T-helper 17 cell (primary cell): Measurements from ENCODE around the gene TEX101. TPM values are rescaled to one million over a fixed set of nuclear protein-coding genes. Genes with fewer than 3 reads are reported as not detected.
"Not testable (repeated sequence)": the region's sequence is repeated elsewhere in the genome, so short reads cannot be mapped to it uniquely, and the experiment has no call there.

Source experiments
- ATAC-seq: fragments of 150-1000 bp; cut with Tn5 transposase; 2 replicates; pipeline ENCODE4 v1.10.0; 2021; ENCODE audit warnings: mild to moderate bottlenecking, moderate library complexity
- DNase-seq, 3 donors: peaks; one replicate each; pipeline versions ENCODE4 v3.0.0 to v3.0.0-alpha.2; 2020 to 2021
- H3K9me3 ChIP-seq: one replicate; pipeline ENCODE4 v1.7.0; 2013; ENCODE audit warnings: low read length, mild to moderate bottlenecking; ENCODE audit not compliant: control insufficient read depth, poor library complexity, severe bottlenecking
- H3K27ac Mint-ChIP-seq: one replicate; pipeline ENCODE4 v1.8.0; 2022; ENCODE audit warnings: mild to moderate bottlenecking, moderate library complexity, mixed read lengths
- H3K27me3 Mint-ChIP-seq: one replicate; pipeline ENCODE4 v1.8.0; 2022; ENCODE audit warnings: mixed read lengths
- H3K36me3 Mint-ChIP-seq: one replicate; pipeline ENCODE4 v1.8.0; 2022; ENCODE audit warnings: low read depth, mixed read lengths
- H3K4me1 Mint-ChIP-seq: one replicate; pipeline ENCODE4 v1.8.0; 2022; ENCODE audit warnings: mild to moderate bottlenecking, mixed read lengths
- H3K4me3 Mint-ChIP-seq: one replicate; pipeline ENCODE4 v1.8.0; 2022; ENCODE audit warnings: mild to moderate bottlenecking, moderate library complexity, mixed read lengths
- total RNA-seq, 4 donors: library from RNA in 2 of 4; stranded (reverse) in 2 of 4; gene quantifications; one replicate each; pipeline ENCODE4 v1.2.3 and lab custom pipeline; 2022 to 2026

TEX101 gene
- total RNA-seq, 2 donors from 2014 or later: not detected

DNA sequence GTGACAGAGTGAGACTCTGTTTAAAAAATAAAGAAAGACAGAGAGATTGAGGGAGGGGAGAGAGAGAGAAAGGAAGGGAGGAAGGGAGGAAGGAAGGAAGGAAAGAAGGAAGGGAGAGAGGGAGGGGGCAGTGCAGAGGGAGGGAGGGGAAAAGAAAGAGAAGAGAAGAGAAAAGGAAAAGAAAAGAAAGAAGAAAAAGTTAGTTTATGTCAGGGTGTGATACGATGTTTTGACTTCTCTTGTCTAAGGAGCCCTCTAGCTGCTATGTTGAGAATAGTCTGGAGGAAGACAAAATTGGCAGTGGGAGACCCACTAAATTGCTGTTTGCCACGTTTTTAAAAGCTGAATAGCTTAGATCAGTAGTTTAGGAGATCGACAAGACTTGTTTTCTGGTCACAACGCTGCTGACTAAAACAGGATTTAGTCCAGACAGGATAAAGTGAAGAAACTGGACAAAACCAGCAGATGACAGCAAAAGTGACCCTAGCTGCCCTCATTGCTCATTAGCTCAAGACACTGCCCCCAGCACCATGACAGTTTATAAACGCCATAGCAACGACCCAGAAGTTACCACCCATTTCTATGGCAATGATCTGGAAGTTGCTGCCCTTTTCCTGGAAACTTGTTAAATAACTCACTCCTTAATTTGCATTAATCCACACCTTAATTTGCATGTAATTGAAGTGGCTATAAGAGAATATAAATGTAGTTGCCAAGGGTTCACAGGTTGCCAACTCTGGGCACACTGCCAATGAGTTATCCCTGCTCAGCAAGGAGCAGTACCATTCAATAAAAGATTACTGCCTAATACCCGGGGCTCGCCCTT lies 11.1 kb downstream of the TEX101 start:
- no peaks in the 10 kb centered on the region for H3K9me3 ChIP-seq
- Mint-ChIP-seq H3K4me1 (peaks cover 18% of the 10 kb centered on the region), H3K27ac (peak overlapping the region; percentile 72), H3K4me3 (no peak overlapping the region), H3K27me3 (peaks cover 7% of the 10 kb centered on the region), H3K36me3 (no peaks in the 10 kb centered on the region)
- ATAC-seq (no peak), DNase-seq (no peak)

DNA sequence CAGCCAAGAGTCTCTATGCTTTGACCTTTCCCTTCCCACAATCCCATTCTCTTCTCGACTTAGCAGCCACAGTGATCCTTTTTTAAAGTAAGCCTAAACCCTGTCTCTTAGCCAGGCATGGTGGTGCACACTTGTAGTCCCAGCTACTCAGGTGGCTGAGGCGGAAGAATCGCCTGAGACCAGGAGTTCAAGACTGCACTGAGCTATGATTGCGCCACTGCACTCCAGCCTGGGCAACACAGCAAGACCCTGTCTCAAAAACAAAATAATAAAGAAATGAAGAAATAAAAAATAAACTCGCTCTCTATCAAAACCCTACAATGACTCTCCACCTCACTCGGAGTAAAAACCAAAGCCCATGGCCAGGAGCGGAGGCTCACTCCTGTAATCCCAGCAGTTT lies 14.7 kb downstream of the TEX101 start:
- Mint-ChIP-seq H3K27me3 (no peaks in the 10 kb centered on the region), H3K36me3 (no peaks in the 10 kb centered on the region), H3K27ac (no peak overlapping the region)

DNA sequence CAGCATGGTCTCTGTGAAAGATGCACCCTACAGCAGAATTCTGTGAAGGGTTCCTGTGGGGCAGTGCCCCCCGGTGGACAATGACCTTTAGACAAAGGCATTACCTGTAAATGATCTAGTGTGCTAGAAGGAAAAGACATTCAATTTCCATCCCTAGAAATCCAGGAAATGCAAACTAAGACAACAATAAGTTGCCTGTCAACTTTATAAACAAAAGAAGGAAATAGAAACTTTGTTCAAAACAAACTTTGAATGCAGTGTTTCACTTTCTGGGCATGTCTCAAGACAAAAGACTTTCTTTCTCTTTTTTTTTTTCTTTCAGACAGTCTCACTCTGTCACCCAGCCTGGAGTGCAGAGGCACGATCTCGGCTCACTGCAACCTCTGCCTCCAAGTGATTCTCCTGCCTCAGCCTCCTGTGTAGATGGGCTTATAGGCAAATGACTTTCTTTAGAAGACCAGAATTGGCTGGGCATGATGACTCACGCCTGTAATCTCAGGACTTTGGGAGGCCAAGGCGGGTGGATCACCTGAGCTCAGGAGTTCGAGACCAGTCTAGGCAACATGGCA lies 15.5 kb downstream of the TEX101 start:
- Mint-ChIP-seq H3K4me1 (peaks cover 18% of the 10 kb centered on the region), H3K27ac (peak overlapping the region; percentile 80), H3K27me3 (no peaks in the 10 kb centered on the region), H3K36me3 (no peaks in the 10 kb centered on the region), H3K4me3 (no peak overlapping the region)
- ATAC-seq (no peak), DNase-seq (no peak)
- no peaks in the 10 kb centered on the region for H3K9me3 ChIP-seq

More for the DNA sequence above, 14.7 kb downstream of the TEX101 start:
- Mint-ChIP-seq H3K4me1 (peaks cover 21% of the 10 kb centered on the region), H3K4me3 (no peak overlapping the region)
- DNase-seq (no peak), ATAC-seq (no peak)
- no peaks in the 10 kb centered on the region for H3K9me3 ChIP-seq

DNA sequence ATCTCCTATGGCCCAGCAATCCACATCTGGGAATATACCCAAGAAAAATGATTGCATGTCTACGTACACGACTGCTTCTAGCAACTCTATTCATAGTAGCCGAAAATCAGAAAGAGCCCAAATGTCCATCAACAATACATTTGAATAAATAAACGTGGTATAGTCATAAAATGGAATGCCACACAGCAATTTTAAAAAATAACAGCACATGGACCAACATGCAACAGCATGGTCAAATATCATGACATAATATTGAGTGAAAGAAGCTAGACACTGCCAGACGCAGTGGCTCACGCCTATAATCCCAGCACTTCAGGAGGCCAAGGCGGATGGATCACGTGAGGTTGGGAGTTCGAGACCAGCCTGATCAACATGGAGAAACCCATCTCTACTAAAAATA lies 16.3 kb downstream of the TEX101 start:
- no peaks in the 10 kb centered on the region for H3K36me3 Mint-ChIP-seq
- no peaks in the 10 kb centered on the region for H3K9me3 ChIP-seq
- DNase-seq (no peak), ATAC-seq (no peak)
- H3K4me1 Mint-ChIP-seq: peaks cover 13% of the 10 kb centered on the region
- no peak overlapping the region for H3K4me3 Mint-ChIP-seq
- H3K27ac Mint-ChIP-seq: peak overlapping the region; percentile 80
- H3K27me3 Mint-ChIP-seq: no peaks in the 10 kb centered on the region

DNA sequence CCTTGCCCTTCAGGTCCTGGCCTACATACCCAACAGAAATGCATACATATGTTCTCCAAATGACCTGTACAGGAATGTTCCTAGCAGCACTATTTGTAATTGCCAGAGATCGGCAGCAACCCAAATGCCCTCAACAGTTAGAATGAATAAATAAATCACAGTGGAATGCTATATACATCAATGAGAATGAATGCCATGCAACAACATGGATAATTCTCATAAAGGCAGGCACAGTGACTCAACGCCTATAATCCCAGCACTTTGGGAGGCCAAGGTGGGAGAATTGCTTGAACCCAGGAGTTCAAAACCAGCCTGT lies 18.6 kb downstream of the TEX101 start:
- DNase-seq: no peak
- Mint-ChIP-seq H3K4me3 (no peak overlapping the region), H3K36me3 (no peaks in the 10 kb centered on the region), H3K27ac (peak overlapping the region; percentile 82), H3K27me3 (no peaks in the 10 kb centered on the region), H3K4me1 (peaks cover 23% of the 10 kb centered on the region)
- ATAC-seq: no peak
- H3K9me3 ChIP-seq: no peaks in the 10 kb centered on the region

DNA sequence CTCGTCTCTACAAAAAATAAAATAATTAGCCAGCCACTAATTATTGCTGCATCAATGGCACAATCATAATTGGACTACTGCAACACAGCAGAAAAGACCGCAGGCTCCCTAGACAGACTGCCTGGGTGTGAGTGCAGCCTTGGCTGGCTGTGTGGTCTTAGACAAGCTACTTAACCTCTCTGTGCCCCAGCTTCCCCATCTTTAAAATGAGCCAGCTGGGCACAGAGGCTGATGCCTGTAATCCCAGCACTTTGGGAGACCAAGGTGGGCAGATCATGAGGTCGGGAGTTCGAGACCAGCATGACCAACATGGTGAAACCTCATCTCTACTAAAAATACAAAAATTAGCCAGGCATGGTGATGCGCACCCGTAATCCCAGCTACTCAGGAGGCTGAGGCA lies 19.0 kb downstream of the TEX101 start:
- no peak for DNase-seq
- Mint-ChIP-seq H3K4me1 (peaks cover 26% of the 10 kb centered on the region), H3K27ac (no peak overlapping the region), H3K36me3 (no peaks in the 10 kb centered on the region), H3K27me3 (no peaks in the 10 kb centered on the region), H3K4me3 (no peak overlapping the region)
- ATAC-seq: no peak
- no peaks in the 10 kb centered on the region for H3K9me3 ChIP-seq

DNA sequence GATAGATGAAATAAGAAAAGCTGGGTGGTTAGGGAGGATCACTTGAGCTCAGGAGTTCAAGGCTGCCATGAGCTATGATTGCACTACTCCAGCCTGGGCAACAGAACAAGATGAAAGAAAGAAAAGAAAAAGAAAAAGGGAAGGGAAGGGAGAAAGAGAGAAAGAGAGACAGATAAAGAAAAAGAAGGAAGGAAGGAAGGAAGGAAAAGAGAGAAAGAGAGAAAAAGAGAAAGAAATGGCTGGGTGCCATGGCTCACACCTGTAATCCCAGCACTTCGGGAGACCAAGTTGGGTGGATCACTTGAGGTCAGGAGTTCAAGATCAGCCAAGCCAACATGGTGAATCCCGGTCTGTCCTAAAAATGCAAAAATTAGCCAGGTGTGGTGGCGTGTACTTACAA lies 21.1 kb downstream of the TEX101 start:
- H3K4me1 Mint-ChIP-seq: peaks cover 34% of the 10 kb centered on the region
- H3K9me3 ChIP-seq: no peaks in the 10 kb centered on the region
- H3K4me3 Mint-ChIP-seq: no peak overlapping the region
- ATAC-seq: no peak
- peak overlapping the region; percentile 96 for H3K27ac Mint-ChIP-seq
- H3K27me3 Mint-ChIP-seq: no peaks in the 10 kb centered on the region
- no peaks in the 10 kb centered on the region for H3K36me3 Mint-ChIP-seq
- no peak for DNase-seq

DNA sequence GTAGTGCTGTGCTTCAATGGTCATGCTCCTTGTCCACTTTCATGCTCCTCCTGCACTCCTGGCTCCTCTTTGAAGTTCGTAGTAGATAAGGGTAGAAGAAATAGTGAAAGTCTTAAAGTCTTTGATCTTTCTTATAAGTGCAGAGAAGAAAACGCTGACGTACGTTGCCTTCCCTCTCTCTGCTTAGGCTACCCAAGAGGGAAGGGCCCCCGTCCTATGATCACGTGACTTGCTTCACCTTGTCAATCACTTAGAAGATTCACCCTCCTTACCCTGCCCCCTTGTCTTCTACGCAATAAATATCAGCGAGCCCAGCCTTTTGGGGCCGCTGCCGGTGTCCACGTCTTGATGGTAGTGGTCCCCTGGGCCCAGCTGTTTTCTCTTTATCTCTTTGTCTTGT lies 22.6 kb downstream of the TEX101 start:
- ATAC-seq, H3K4me3 Mint-ChIP-seq, H3K9me3 ChIP-seq, DNase-seq, H3K27me3 Mint-ChIP-seq, H3K36me3 Mint-ChIP-seq: not testable (repeated sequence)
- Mint-ChIP-seq H3K27ac (peak overlapping the region; percentile 96), H3K4me1 (peaks cover 34% of the 10 kb centered on the region)

DNA sequence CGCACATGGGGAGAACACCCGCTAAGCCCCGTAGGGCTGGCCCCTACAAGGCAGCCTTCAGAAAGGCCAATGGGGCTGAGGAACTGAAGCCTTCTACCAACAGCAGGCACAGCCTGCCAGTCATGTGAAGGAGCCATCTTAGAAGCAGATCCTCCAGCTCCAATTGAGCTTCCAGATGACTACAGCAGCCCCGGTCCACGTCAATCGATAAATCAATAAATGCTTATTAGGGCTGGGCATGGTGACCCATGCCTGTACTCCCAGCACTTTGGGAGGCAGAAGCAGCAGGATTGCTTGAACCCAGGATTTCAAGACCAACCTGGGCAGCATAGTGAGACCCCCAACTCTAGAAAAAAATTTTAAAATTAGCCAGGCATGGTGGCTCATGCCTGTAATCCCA lies 23.0 kb downstream of the TEX101 start:
- Mint-ChIP-seq H3K27ac (peak overlapping the region; percentile 96), H3K4me1 (peaks cover 34% of the 10 kb centered on the region), H3K27me3 (no peaks in the 10 kb centered on the region), H3K36me3 (no peaks in the 10 kb centered on the region), H3K4me3 (peak overlapping the region; percentile 55)
- H3K9me3 ChIP-seq: no peaks in the 10 kb centered on the region
- ATAC-seq: no peak
- DNase-seq: no peak

DNA sequence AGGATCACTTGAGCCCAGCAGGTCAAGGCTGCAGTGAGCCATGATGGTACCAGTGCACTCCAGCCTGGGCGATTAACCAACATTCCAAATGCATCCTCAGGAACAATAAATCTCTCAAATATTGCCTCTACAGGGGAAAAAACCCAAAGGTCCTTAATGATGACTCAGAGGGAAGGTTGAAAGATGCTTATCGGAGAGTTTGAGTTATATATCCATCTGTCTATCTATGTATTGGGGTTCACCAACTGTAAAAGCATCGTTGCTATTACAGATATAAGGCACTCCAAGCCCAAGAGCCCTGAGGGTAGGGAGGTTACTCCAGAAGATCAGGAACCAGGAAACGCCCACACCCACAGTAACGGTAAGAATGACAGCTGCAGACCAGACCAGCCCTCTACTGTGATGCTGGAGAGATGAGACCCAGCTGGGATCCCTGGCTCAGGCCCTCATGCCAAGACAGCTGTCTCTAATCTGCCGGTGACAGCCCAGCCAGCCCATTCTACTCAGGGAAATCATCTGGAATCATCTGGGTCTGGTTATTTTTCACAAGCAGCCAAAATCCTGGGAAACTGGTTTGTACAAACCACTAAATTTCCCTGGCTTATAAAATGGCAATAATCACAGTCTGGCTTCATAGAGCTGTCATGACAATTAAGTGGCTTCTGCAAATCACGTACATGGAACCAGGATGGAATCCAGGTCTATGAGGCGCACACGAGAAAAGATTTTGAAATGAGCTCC lies 23.8 kb downstream of the TEX101 start:
- H3K27ac Mint-ChIP-seq: peak overlapping the region; percentile 96
- DNase-seq: no peak
- H3K36me3 Mint-ChIP-seq: no peaks in the 10 kb centered on the region
- ATAC-seq: peak; percentile 33
- peaks cover 30% of the 10 kb centered on the region for H3K4me1 Mint-ChIP-seq
- no peaks in the 10 kb centered on the region for H3K27me3 Mint-ChIP-seq
- peak overlapping the region; percentile 13 for H3K4me3 Mint-ChIP-seq
- H3K9me3 ChIP-seq: no peaks in the 10 kb centered on the region

DNA sequence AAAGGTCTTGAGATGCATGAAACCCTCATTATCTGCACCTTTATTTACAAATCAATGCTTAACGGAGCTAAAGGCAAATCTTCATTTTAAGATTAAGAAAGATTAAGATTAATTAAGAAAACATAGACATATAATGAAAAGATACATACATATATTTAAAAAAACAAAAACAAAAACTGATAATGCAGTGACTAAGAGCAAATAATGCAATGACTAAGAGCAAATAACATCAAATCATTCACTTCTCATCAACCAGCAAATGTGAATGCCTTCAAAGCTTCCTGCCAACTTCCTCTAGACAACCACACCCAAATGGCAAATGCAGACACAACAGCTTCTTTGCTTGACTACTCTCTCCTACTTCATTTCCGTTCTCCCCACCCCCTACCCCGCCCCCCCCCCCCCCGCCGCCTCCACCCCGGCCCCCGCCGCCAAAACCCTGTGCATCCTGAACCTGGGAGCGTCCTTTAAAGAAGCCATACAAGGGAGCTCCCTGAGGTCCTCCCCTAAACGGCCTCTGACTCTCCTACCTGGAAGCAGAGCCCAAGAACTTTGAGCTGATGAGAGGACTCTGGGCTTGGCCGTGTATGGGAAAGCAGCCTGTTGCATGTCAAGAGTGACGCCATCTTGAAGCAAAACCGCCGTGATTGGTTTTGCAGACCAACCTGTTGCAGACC lies 24.5 kb downstream of the TEX101 start:
- ATAC-seq: peak; percentile 97
- no peaks in the 10 kb centered on the region for H3K9me3 ChIP-seq
- Mint-ChIP-seq H3K4me3 (peak overlapping the region; percentile 13), H3K36me3 (no peaks in the 10 kb centered on the region), H3K27me3 (no peaks in the 10 kb centered on the region), H3K4me1 (peaks cover 34% of the 10 kb centered on the region), H3K27ac (peak overlapping the region; percentile 96)
- peak; percentile 11 to 39 (median 15) for DNase-seq

DNA sequence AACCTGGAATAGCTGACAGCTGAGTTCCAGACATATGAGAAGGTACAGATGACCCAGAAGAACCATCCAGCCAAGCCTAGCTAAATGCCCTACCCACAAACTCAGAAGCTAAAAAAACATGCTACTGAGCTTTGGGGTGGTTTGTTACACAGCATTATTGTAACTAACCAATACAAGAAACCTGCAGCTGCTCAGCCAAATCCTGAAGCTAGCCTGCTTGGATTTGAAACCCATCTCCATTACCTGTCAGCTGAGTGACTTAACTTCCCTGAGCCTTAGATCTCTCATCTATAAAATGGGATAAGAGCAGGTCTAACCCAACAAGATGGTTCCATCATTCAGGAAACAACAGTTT lies 25.0 kb downstream of the TEX101 start:
- DNase-seq: no peak
- Mint-ChIP-seq H3K4me3 (no peak overlapping the region), H3K4me1 (peaks cover 34% of the 10 kb centered on the region), H3K36me3 (no peaks in the 10 kb centered on the region), H3K27me3 (no peaks in the 10 kb centered on the region), H3K27ac (peak overlapping the region; percentile 96)
- no peak for ATAC-seq
- no peaks in the 10 kb centered on the region for H3K9me3 ChIP-seq

DNA sequence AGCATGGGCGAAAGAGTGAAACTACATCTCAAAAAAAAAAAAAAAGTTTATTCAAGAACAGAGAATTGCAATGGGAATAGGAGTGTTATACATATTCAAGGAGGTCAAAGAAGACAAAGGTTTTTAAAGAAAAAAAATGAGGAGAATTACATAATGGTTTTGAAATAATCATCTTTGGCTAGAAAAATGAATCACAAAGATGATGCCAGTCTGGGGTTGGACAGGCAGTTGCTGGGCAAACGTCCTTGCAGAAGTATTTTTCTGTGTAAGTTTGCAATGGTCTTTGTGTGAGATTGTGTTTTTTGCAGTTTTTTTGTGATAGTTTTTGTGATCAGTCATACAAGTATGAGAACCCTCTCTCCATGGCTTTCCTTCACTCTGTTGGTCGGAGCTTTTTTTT lies 27.0 kb downstream of the TEX101 start:
- Mint-ChIP-seq H3K4me1 (peaks cover 33% of the 10 kb centered on the region), H3K4me3 (no peak overlapping the region), H3K27ac (peak overlapping the region; percentile 72), H3K27me3 (no peaks in the 10 kb centered on the region), H3K36me3 (no peaks in the 10 kb centered on the region)
- no peaks in the 10 kb centered on the region for H3K9me3 ChIP-seq
- ATAC-seq: no peak
- no peak for DNase-seq
